HepG2 (cell line): ENCODE data around the gene ZNF687. TPM values are rescaled to one million over a fixed set of nuclear protein-coding genes. Genes with fewer than 3 reads are reported as not detected.

Experiments used
- FLYWCH1 ChIP-seq: sonication (generic); formaldehyde crosslinking; IDR thresholded peaks from 2 replicates; pipeline ENCODE4 v1.8.1; 2023; ENCODE audit warnings: mild to moderate bottlenecking, missing genetic modification reagents
- HMGA1 ChIP-seq: sonication (generic); formaldehyde crosslinking; conservative IDR thresholded peaks from 2 replicates; pipeline ENCODE4 v1.4.0; 2020; ENCODE audit warnings: missing genetic modification reagents
- ZFX ChIP-seq: sonication (generic); formaldehyde crosslinking; IDR thresholded peaks from 2 replicates; pipeline ENCODE4 v1.4.0; 2020; ENCODE audit warnings: mild to moderate bottlenecking, low read depth, missing genetic modification reagents, moderate library complexity
- ZIK1 ChIP-seq: sonication (generic); formaldehyde crosslinking; IDR thresholded peaks from 2 replicates; pipeline ENCODE4 v1.5.0; 2020; ENCODE audit warnings: mild to moderate bottlenecking, low read depth, missing genetic modification reagents, borderline replicate concordance
- ZNF225 ChIP-seq: sonication (generic); formaldehyde crosslinking; IDR thresholded peaks from 2 replicates; pipeline ENCODE4 v1.4.0; 2020; ENCODE audit warnings: mild to moderate bottlenecking, missing genetic modification reagents
- ZNF34 ChIP-seq: sonication (generic); formaldehyde crosslinking; IDR thresholded peaks from 2 replicates; pipeline ENCODE4 v1.4.0; 2020; ENCODE audit warnings: mild to moderate bottlenecking, missing genetic modification reagents, borderline replicate concordance
- polyA plus RNA-seq, 8 experiments: library from polyadenylated mRNA; depleted of rRNA in 3 of 8; stranded (reverse) in 7 of 8; unstranded in 1 of 8; fragments of >200 nt; fragmentation: Illumina TruSeq in 4 of 8; extraction: Trizol in 4 of 8; gene quantifications; 2 replicates each; pipeline versions ENCODE4 v1.2.1 to v1.2.3, GENCODE V29; 2011 to 2016; ENCODE audit warnings: low read depth in 4 of 8, missing spikeins in 1 of 8, mixed read lengths in 1 of 8; ENCODE audit not compliant: insufficient read depth in 1 of 8
- total RNA-seq, 5 experiments: library from RNA; depleted of rRNA; stranded (reverse); fragments of >200 nt; fragmentation: Illumina TruSeq; extraction: Trizol; gene quantifications; 2 replicates each; pipeline ENCODE4 v1.2.3, GENCODE V29; 2016; ENCODE audit warnings: low read depth in 1 of 5
- TF ChIP-seq, protein P1 (sequence below): sonication (generic); formaldehyde crosslinking; IDR thresholded peaks from 2 replicates; pipeline ENCODE4 v1.5.0; 2020; ENCODE audit warnings: mild to moderate bottlenecking, missing genetic modification reagents, borderline replicate concordance
- TF ChIP-seq, protein P2 (sequence below): sonication (generic); formaldehyde crosslinking; IDR thresholded peaks from 2 replicates; pipeline ENCODE4 v1.9.0; 2021; ENCODE audit warnings: missing genetic modification reagents, borderline replicate concordance
- TF ChIP-seq, protein P3 (sequence below): sonication (generic); formaldehyde crosslinking; IDR thresholded peaks from 2 replicates; pipeline ENCODE4 v1.5.1; 2020; ENCODE audit warnings: mild to moderate bottlenecking, missing genetic modification reagents
- TF ChIP-seq, protein P4 (sequence below): sonication (generic); formaldehyde crosslinking; IDR thresholded peaks from 2 replicates; pipeline ENCODE4 v1.4.0; 2020; ENCODE audit warnings: mild to moderate bottlenecking, missing genetic modification reagents

Gene ZNF687
- total and polyA plus RNA-seq, 2 of the 13 experiments (the other 11 are each of a cell fraction or from before 2014, with no cell fraction given) = 14.1 to 16.5 TPM

DNA sequence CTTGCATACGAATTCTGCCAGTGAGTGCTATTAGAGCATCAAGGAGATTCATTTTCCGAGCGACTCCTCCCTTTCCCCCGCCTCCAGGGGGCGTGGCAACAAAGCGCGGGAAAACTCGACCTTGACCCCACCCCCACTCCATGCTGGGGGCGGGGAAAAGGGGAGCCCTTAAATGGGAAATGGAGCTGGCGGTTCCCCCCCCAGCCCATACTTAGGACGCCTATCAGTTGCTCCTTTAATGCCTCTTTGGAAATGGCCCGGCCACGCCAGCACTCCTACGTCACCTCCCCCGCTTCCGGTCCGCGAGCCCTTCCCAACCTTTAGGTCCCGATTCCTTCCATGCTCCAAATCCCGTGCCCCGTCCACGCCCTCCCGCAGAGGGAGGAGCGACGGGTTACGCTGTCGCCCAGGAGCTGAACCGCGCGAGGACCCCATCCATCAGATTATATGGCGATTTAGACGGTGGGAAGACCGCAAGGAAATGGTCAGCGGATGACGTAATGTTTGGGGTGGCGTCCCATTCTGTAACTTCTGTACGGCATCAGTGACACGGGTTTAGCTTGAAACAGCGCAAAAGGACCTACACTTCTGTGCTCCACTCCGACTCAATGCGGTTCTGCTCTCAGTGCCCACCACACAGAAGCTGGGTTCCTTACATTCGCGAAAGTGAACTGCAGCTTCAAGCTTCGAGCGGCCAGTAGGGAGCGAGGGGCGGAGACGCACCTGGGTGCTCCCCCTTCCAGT, 702 bp upstream of the ZNF687 start (continued):
- TF ChIP-seq, protein P1, sequence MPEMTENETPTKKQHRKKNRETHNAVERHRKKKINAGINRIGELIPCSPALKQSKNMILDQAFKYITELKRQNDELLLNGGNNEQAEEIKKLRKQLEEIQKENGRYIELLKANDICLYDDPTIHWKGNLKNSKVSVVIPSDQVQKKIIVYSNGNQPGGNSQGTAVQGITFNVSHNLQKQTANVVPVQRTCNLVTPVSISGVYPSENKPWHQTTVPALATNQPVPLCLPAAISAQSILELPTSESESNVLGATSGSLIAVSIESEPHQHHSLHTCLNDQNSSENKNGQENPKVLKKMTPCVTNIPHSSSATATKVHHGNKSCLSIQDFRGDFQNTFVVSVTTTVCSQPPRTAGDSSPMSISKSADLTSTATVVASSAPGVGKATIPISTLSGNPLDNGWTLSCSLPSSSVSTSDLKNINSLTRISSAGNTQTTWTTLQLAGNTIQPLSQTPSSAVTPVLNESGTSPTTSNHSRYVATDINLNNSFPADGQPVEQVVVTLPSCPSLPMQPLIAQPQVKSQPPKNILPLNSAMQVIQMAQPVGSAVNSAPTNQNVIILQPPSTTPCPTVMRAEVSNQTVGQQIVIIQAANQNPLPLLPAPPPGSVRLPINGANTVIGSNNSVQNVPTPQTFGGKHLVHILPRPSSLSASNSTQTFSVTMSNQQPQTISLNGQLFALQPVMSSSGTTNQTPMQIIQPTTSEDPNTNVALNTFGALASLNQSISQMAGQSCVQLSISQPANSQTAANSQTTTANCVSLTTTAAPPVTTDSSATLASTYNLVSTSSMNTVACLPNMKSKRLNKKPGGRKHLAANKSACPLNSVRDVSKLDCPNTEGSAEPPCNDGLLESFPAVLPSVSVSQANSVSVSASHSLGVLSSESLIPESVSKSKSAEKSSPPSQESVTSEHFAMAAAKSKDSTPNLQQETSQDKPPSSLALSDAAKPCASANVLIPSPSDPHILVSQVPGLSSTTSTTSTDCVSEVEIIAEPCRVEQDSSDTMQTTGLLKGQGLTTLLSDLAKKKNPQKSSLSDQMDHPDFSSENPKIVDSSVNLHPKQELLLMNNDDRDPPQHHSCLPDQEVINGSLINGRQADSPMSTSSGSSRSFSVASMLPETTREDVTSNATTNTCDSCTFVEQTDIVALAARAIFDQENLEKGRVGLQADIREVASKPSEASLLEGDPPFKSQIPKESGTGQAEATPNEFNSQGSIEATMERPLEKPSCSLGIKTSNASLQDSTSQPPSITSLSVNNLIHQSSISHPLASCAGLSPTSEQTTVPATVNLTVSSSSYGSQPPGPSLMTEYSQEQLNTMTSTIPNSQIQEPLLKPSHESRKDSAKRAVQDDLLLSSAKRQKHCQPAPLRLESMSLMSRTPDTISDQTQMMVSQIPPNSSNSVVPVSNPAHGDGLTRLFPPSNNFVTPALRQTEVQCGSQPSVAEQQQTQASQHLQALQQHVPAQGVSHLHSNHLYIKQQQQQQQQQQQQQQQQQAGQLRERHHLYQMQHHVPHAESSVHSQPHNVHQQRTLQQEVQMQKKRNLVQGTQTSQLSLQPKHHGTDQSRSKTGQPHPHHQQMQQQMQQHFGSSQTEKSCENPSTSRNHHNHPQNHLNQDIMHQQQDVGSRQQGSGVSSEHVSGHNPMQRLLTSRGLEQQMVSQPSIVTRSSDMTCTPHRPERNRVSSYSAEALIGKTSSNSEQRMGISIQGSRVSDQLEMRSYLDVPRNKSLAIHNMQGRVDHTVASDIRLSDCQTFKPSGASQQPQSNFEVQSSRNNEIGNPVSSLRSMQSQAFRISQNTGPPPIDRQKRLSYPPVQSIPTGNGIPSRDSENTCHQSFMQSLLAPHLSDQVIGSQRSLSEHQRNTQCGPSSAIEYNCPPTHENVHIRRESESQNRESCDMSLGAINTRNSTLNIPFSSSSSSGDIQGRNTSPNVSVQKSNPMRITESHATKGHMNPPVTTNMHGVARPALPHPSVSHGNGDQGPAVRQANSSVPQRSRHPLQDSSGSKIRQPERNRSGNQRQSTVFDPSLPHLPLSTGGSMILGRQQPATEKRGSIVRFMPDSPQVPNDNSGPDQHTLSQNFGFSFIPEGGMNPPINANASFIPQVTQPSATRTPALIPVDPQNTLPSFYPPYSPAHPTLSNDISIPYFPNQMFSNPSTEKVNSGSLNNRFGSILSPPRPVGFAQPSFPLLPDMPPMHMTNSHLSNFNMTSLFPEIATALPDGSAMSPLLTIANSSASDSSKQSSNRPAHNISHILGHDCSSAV = no peak
- TF ChIP-seq ZIK1 (CRISPR knock-in tag) = 0 out of 2 replicates have a peak, but pooled peaks have one; percentile 49
- TF ChIP-seq, protein P2, sequence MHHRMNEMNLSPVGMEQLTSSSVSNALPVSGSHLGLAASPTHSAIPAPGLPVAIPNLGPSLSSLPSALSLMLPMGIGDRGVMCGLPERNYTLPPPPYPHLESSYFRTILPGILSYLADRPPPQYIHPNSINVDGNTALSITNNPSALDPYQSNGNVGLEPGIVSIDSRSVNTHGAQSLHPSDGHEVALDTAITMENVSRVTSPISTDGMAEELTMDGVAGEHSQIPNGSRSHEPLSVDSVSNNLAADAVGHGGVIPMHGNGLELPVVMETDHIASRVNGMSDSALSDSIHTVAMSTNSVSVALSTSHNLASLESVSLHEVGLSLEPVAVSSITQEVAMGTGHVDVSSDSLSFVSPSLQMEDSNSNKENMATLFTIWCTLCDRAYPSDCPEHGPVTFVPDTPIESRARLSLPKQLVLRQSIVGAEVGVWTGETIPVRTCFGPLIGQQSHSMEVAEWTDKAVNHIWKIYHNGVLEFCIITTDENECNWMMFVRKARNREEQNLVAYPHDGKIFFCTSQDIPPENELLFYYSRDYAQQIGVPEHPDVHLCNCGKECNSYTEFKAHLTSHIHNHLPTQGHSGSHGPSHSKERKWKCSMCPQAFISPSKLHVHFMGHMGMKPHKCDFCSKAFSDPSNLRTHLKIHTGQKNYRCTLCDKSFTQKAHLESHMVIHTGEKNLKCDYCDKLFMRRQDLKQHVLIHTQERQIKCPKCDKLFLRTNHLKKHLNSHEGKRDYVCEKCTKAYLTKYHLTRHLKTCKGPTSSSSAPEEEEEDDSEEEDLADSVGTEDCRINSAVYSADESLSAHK (CRISPR knock-in tag) = 0 out of 2 replicates have a peak, but pooled peaks have one; percentile 37
- TF ChIP-seq ZNF34 (CRISPR knock-in tag) = peak; percentile 78; the same call in 1 of the 2 replicates
- TF ChIP-seq ZFX (CRISPR knock-in tag) = peak; percentile 36; the same call in 1 of the 2 replicates
- TF ChIP-seq ZNF225 (CRISPR knock-in tag) = peak; percentile 89
- TF ChIP-seq FLYWCH1 (CRISPR knock-in tag) = no peak
- no peak for TF ChIP-seq HMGA1 (CRISPR knock-in tag)
- TF ChIP-seq, protein P3, sequence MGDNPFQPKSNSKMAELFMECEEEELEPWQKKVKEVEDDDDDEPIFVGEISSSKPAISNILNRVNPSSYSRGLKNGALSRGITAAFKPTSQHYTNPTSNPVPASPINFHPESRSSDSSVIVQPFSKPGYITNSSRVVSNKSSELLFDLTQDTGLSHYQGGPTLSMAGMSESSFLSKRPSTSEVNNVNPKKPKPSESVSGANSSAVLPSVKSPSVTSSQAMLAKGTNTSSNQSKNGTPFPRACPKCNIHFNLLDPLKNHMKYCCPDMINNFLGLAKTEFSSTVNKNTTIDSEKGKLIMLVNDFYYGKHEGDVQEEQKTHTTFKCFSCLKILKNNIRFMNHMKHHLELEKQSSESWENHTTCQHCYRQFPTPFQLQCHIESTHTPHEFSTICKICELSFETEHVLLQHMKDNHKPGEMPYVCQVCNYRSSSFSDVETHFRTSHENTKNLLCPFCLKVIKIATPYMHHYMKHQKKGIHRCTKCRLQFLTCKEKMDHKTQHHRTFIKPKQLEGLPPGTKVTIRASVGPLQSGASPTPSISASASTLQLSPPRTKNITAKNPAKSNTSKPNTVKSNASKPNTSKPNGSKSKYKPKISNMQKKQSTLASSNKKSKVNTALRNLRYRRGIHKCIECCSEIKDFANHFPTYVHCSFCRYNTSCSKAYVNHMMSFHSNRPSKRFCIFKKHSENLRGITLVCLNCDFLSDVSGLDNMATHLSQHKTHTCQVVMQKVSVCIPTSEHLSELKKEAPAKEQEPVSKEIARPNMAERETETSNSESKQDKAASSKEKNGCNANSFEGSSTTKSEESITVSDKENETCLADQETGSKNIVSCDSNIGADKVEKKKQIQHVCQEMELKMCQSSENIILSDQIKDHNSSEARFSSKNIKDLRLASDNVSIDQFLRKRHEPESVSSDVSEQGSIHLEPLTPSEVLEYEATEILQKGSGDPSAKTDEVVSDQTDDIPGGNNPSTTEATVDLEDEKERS (CRISPR knock-in tag) = 0 out of 2 replicates have a peak, but pooled peaks have one; percentile 56
- TF ChIP-seq, protein P4, sequence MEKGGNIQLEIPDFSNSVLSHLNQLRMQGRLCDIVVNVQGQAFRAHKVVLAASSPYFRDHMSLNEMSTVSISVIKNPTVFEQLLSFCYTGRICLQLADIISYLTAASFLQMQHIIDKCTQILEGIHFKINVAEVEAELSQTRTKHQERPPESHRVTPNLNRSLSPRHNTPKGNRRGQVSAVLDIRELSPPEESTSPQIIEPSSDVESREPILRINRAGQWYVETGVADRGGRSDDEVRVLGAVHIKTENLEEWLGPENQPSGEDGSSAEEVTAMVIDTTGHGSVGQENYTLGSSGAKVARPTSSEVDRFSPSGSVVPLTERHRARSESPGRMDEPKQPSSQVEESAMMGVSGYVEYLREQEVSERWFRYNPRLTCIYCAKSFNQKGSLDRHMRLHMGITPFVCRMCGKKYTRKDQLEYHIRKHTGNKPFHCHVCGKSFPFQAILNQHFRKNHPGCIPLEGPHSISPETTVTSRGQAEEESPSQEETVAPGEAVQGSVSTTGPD = no peak
